Caco-2 (cell line): ENCODE measurements around the gene HTR4. TPM values are rescaled to one million over a fixed set of nuclear protein-coding genes. Genes with fewer than 3 reads are reported as not detected.

Experiments used
- BruUV-seq: library from RNA; stranded (reverse); fragments of 400-500 nt; replicated peaks from 2 replicates; lab custom pipeline; 2021; lab: Mats Ljungman, UMichigan
- CTCF ChIA-PET: fragments of 300-600 bp; sonication (Branson Sonifier 250); formaldehyde crosslinking; loops from one replicate; lab custom pipeline; 2022; ENCODE audit warnings: antibody characterized with exemption; lab: Charles Lee
- POLR2A ChIA-PET: fragments of 300-600 bp; sonication (Branson Sonifier 250); formaldehyde crosslinking; loops from one replicate; lab custom pipeline; 2022; ENCODE audit warnings: antibody characterized with exemption; lab: Charles Lee
- DNase-seq, 2 experiments: peaks; one replicate each; pipeline versions ENCODE4 v3.0.0 to v3.0.0-alpha.2; 2020 to 2022
- H3K27me3 ChIP-seq: replicated peaks from 2 replicates; pipeline ENCODE4 v1.6.0; 2011; ENCODE audit warnings: low read length; ENCODE audit not compliant: control insufficient read depth, insufficient read depth
- H3K36me3 ChIP-seq: 2 replicates; pipeline ENCODE4 v1.5.1; 2011; ENCODE audit warnings: low read length; ENCODE audit not compliant: control insufficient read depth, insufficient read depth
- H3K4me1 ChIP-seq: fragments of 250-450 bp; sonication (Bioruptor Pico); 2 replicates; pipeline ENCODE4 v1.5.1; 2020; ENCODE audit warnings: mild to moderate bottlenecking
- H3K4me3 ChIP-seq: 2 replicates; pipeline ENCODE4 v1.5.1; 2011; ENCODE audit warnings: low read depth, mild to moderate bottlenecking, control low read depth, low read length
- H3K9me3 ChIP-seq: fragments of 250-450 bp; sonication (Bioruptor Pico); 2 replicates; pipeline ENCODE4 v1.5.1; 2020; ENCODE audit warnings: mild to moderate bottlenecking, moderate library complexity
- H3K27ac Mint-ChIP-seq: one replicate; pipeline ENCODE4 v1.8.0; 2022; ENCODE audit warnings: mixed read lengths; ENCODE audit not compliant: unreplicated experiment
- H3K27me3 Mint-ChIP-seq: one replicate; pipeline ENCODE4 v1.8.0; 2022; ENCODE audit warnings: mixed read lengths; ENCODE audit not compliant: insufficient read depth, unreplicated experiment
- H3K36me3 Mint-ChIP-seq: one replicate; pipeline ENCODE4 v1.8.0; 2022; ENCODE audit warnings: mild to moderate bottlenecking, mixed read lengths; ENCODE audit not compliant: insufficient read depth, unreplicated experiment
- H3K4me1 Mint-ChIP-seq: one replicate; pipeline ENCODE4 v1.8.0; 2022; ENCODE audit warnings: low read depth, mixed read lengths; ENCODE audit not compliant: unreplicated experiment
- H3K4me3 Mint-ChIP-seq: one replicate; pipeline ENCODE4 v1.8.0; 2022; ENCODE audit warnings: mild to moderate bottlenecking, moderate library complexity, mixed read lengths; ENCODE audit not compliant: unreplicated experiment
- H3K9me3 Mint-ChIP-seq: one replicate; pipeline ENCODE4 v1.8.0; 2022; ENCODE audit warnings: mixed read lengths; ENCODE audit not compliant: unreplicated experiment
- intact Hi-C: fragments of 100-400 bp; cut with micrococcal nuclease; formaldehyde crosslinking; loops from one replicate; pipeline ENCODE4 v1.10.0; 2022; ENCODE audit not compliant: unreplicated experiment
- total RNA-seq: library from RNA; stranded (reverse); gene quantifications from 2 replicates; pipeline ENCODE4 v1.2.3, GENCODE V29; 2022
- TF ChIP-seq, protein P1 (sequence below), 2 experiments: fragments of 200-600 bp in 1 of 2; IDR thresholded peaks; 1 replicate in 1 of 2; 2 replicates in 1 of 2; pipeline versions ENCODE4 v1.5.1 to v1.8.0; 2011 to 2022; ENCODE audit warnings: antibody characterized with exemption in 1 of 2, control low read depth in 1 of 2, inconsistent platforms in 1 of 2, low read depth in 1 of 2, low read length in 1 of 2, mild to moderate bottlenecking in 1 of 2, moderate library complexity in 1 of 2; ENCODE audit not compliant: insufficient read depth in 1 of 2, severe bottlenecking in 1 of 2, unreplicated experiment in 1 of 2

The HTR4 gene
- total RNA-seq, 1 experiment from 2014 or later: not detected

DNA sequence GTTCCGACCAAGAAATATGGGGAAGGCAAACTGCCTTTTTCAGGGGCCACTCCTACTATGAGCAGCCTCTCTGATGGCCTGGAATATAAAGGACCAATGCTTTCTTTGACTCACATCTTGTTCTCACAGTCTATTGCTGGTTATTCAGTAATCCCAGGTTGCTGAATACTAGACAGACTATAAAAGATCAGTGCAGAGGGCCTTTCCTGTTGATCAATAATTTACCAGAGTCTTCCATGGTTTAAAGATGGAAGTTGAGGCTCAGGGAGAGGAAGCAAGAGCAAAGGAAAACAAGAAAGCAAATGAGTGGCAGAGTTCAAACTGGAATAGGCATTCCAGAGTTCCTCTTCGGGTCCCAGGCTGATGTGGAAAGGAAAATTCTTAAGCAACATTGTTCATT, 207.7 kb downstream of the HTR4 start:
- H3K4me3 ChIP-seq: no peak overlapping the region
- no peaks in the 10 kb centered on the region for H3K36me3 ChIP-seq
- H3K27me3 Mint-ChIP-seq: no peaks in the 10 kb centered on the region
- H3K9me3 ChIP-seq: no peaks in the 10 kb centered on the region
- H3K4me3 Mint-ChIP-seq: no peak overlapping the region
- peaks cover 6% of the 10 kb centered on the region for H3K36me3 Mint-ChIP-seq
- no peaks in the 10 kb centered on the region for H3K4me1 ChIP-seq
- ChIA-PET POLR2A (no interaction called here), CTCF (no interaction called here)
- H3K27ac Mint-ChIP-seq: no peak overlapping the region
- H3K27me3 ChIP-seq: no peaks in the 10 kb centered on the region
- intact Hi-C loops: loop anchor here (10.0 kb wide), 1 partner anchor 262 kb away; no protein-coding TSS in a partner anchor
- BruUV-seq: no TSS peak
- H3K4me1 Mint-ChIP-seq: no peaks in the 10 kb centered on the region
- TF ChIP-seq, protein P1, sequence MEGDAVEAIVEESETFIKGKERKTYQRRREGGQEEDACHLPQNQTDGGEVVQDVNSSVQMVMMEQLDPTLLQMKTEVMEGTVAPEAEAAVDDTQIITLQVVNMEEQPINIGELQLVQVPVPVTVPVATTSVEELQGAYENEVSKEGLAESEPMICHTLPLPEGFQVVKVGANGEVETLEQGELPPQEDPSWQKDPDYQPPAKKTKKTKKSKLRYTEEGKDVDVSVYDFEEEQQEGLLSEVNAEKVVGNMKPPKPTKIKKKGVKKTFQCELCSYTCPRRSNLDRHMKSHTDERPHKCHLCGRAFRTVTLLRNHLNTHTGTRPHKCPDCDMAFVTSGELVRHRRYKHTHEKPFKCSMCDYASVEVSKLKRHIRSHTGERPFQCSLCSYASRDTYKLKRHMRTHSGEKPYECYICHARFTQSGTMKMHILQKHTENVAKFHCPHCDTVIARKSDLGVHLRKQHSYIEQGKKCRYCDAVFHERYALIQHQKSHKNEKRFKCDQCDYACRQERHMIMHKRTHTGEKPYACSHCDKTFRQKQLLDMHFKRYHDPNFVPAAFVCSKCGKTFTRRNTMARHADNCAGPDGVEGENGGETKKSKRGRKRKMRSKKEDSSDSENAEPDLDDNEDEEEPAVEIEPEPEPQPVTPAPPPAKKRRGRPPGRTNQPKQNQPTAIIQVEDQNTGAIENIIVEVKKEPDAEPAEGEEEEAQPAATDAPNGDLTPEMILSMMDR (IDR thresholded peaks at IDR 0.05; ENCODE audit: insufficient read depth in 1 of 2, low read depth in 1 of 2, low read length in 1 of 2, severe bottlenecking in 1 of 2, unreplicated experiment in 1 of 2): no peak
- DNase-seq: no peak
- H3K9me3 Mint-ChIP-seq: no peaks in the 10 kb centered on the region

DNA sequence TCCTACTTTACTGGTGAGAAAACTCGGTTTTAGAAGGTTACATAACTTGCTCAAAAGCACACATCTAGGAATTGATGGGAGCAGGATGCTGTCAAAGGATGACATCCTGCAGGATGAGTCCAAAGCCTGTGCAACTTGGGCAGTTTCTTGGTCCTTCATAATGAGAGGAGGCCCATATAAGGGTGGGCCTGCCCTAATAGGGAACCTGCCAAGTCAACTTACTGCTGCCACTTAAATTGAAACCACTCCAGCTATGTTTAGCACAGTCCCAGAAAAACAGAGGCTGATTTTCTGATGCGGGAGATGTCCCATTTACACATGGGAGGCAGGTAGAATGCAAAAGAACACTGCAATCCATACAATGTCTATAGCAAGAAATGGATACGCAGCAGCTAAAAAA, 208.7 kb downstream of the HTR4 start:
- Histone ChIP-seq H3K9me3 (no peaks in the 10 kb centered on the region), H3K36me3 (no peaks in the 10 kb centered on the region), H3K27me3 (no peaks in the 10 kb centered on the region), H3K4me1 (no peaks in the 10 kb centered on the region), H3K4me3 (no peak overlapping the region)
- intact Hi-C loops: loop anchor here (2.0 to 10.0 kb wide), 2 partner anchors 37 to 261 kb away; no protein-coding TSS in a partner anchor
- TF ChIP-seq, protein P1 (IDR thresholded peaks at IDR 0.05; ENCODE audit: insufficient read depth in 1 of 2, low read depth in 1 of 2, low read length in 1 of 2, severe bottlenecking in 1 of 2, unreplicated experiment in 1 of 2): no peak
- Mint-ChIP-seq H3K9me3 (no peaks in the 10 kb centered on the region), H3K4me1 (no peaks in the 10 kb centered on the region), H3K27ac (no peak overlapping the region), H3K4me3 (no peak overlapping the region), H3K36me3 (peaks cover 13% of the 10 kb centered on the region), H3K27me3 (no peaks in the 10 kb centered on the region)
- DNase-seq: no peak
- no TSS peak for BruUV-seq
- ChIA-PET POLR2A (no interaction called here), CTCF (interaction anchor here (0.5 kb wide), 1 partner anchor 218 kb away, joined by 3 read pairs; no protein-coding TSS in a partner anchor)

- Mint-ChIP-seq H3K27ac (no peak overlapping the region), H3K9me3 (no peaks in the 10 kb centered on the region), H3K36me3 (peaks cover 29% of the 10 kb centered on the region), H3K4me3 (no peak overlapping the region), H3K27me3 (no peaks in the 10 kb centered on the region), H3K4me1 (no peaks in the 10 kb centered on the region)
- CTCF ChIA-PET: interaction anchor here (0.6 to 5.3 kb wide), 2 partner anchors 287 to 424 kb away, joined by 3 to 42 read pairs; no protein-coding TSS in a partner anchor
- intact Hi-C loops: loop anchor here (1.0 to 10.0 kb wide), 5 partner anchors 39 to 287 kb away; no protein-coding TSS in a partner anchor
- BruUV-seq: no TSS peak
- no peaks in the 10 kb centered on the region for H3K27me3 ChIP-seq
- TF ChIP-seq, protein P1 (IDR thresholded peaks at IDR 0.05; ENCODE audit: insufficient read depth in 1 of 2, low read depth in 1 of 2, low read length in 1 of 2, severe bottlenecking in 1 of 2, unreplicated experiment in 1 of 2): peak; percentile 67 to 76
- H3K4me3 ChIP-seq: no peak overlapping the region
- H3K9me3 ChIP-seq: no peaks in the 10 kb centered on the region
- H3K36me3 ChIP-seq: no peaks in the 10 kb centered on the region
- H3K4me1 ChIP-seq: no peaks in the 10 kb centered on the region
- DNase-seq: peak in 1 of 2 experiments; percentile 63
- POLR2A ChIA-PET: no interaction called here
Measured at GRCh38 chr5:148443998-148444397, 210.3 kb downstream of the HTR4 start.
